Coronary artery (tissue), 2 donors: ENCODE measurements around the gene ULBP1.
"Not testable (repeated sequence)": the region's sequence is repeated elsewhere in the genome, so short reads cannot be mapped to it uniquely, and the experiment has no call there.

Experiments
- DNase-seq: peaks from one replicate; pipeline ENCODE4 v3.0.0-alpha.2; 2017; ENCODE audit warnings: low spot score
- H3K27ac ChIP-seq, 2 donors: fragments of 200-600 bp; sonication (generic); one replicate each; pipeline ENCODE4 v1.5.1; 2016 to 2019
- H3K4me3 ChIP-seq: fragments of 200-600 bp; sonication (generic); 2 replicates; pipeline ENCODE4 v1.5.1; 2016; ENCODE audit warnings: mild to moderate bottlenecking, moderate library complexity
- CTCF ChIP-seq: fragments of 200-600 bp; sonication (generic); IDR thresholded peaks from one replicate; pipeline ENCODE4 v1.5.1; 2019; ENCODE audit warnings: antibody characterized with exemption

ULBP1 gene

GRCh38 chr6:149984773-149985172, 21.0 kb downstream of the ULBP1 start:
- peak; percentile 45 for DNase-seq
- no peak for TF ChIP-seq CTCF
- H3K27ac ChIP-seq = no peak overlapping the region
- H3K4me3 ChIP-seq = no peak overlapping the region

GRCh38 chr6:149985481-149985937, 21.8 kb downstream of the ULBP1 start:
- peak; percentile 52 for DNase-seq
- no peak for TF ChIP-seq CTCF
- Histone ChIP-seq H3K4me3 (no peak overlapping the region), H3K27ac (no peak overlapping the region)

- H3K27ac ChIP-seq = no peak overlapping the region
- no peak for TF ChIP-seq CTCF
- no peak for DNase-seq
- H3K4me3 ChIP-seq = no peak overlapping the region
Measured at GRCh38 chr6:149987602-149988107, 23.9 kb downstream of the ULBP1 start.

- Histone ChIP-seq H3K27ac (no peak overlapping the region), H3K4me3 (no peak overlapping the region)
- DNase-seq = no peak
- TF ChIP-seq CTCF = no peak
Measured at GRCh38 chr6:149988550-149989346, 25.0 kb downstream of the ULBP1 start.

- Histone ChIP-seq H3K4me3 (peak overlapping the region; percentile 63), H3K27ac (no peak overlapping the region)
- DNase-seq = no peak
- TF ChIP-seq CTCF = no peak
Measured at GRCh38 chr6:149990212-149990660, 26.5 kb downstream of the ULBP1 start.

GRCh38 chr6:149990661-149991471, 27.1 kb downstream of the ULBP1 start:
- TF ChIP-seq CTCF = no peak
- no peak for DNase-seq
- Histone ChIP-seq H3K27ac (no peak overlapping the region), H3K4me3 (peak overlapping the region; percentile 63)

GRCh38 chr6:149991472-149991795, 27.7 kb downstream of the ULBP1 start:
- DNase-seq = not testable (repeated sequence)

More at GRCh38 chr6:149991472-149991795, 27.7 kb downstream of the ULBP1 start:
- H3K4me3 ChIP-seq, H3K27ac ChIP-seq: not testable (repeated sequence)
